Panc1 (cell line): ENCODE results near the gene PRDM12. TPM values are rescaled to one million over a fixed set of nuclear protein-coding genes. Genes with fewer than 3 reads are reported as not detected.

Experiments
- ATAC-seq: fragments of 200-7000 bp; cut with Tn5 transposase; 2 replicates; pipeline ENCODE4 v1.9.1; 2020; ENCODE audit warnings: mild to moderate bottlenecking, moderate library complexity
- BruUV-seq: library from RNA; stranded (reverse); fragments of 400-500 nt; replicated peaks from 2 replicates; lab custom pipeline; 2021; lab: Mats Ljungman, UMichigan
- CTCF ChIA-PET: fragments of 300-600 bp; sonication (Branson Sonifier 250); formaldehyde crosslinking; loops from one replicate; lab custom pipeline; 2022; ENCODE audit warnings: antibody characterized with exemption; lab: Charles Lee
- POLR2A ChIA-PET: fragments of 300-600 bp; sonication (Branson Sonifier 250); formaldehyde crosslinking; loops from one replicate; lab custom pipeline; 2022; ENCODE audit warnings: antibody characterized with exemption; lab: Charles Lee
- DNase-seq: peaks from one replicate; pipeline ENCODE4 v3.0.0-alpha.2; 2010; ENCODE audit warnings: low read depth, low spot score
- H3K27ac ChIP-seq: 2 replicates; pipeline ENCODE4 v1.5.1; 2011; ENCODE audit warnings: mild to moderate bottlenecking, low read length, inconsistent platforms
- H3K27me3 ChIP-seq: fragments of 200-500 bp; sonication (Bioruptor generic); 2 replicates; pipeline ENCODE4 v1.6.0; 2014; ENCODE audit warnings: low read length, inconsistent platforms; ENCODE audit not compliant: control insufficient read depth, insufficient read depth
- H3K36me3 ChIP-seq: fragments of 200-500 bp; sonication (Bioruptor generic); 2 replicates; pipeline ENCODE4 v1.5.1; 2014; ENCODE audit warnings: inconsistent platforms, mild to moderate bottlenecking, low read length, moderate library complexity; ENCODE audit not compliant: control insufficient read depth, insufficient read depth
- H3K4me1 ChIP-seq: 2 replicates; pipeline ENCODE4 v1.5.1; 2011; ENCODE audit warnings: inconsistent platforms, mild to moderate bottlenecking, low read length, moderate library complexity; ENCODE audit not compliant: control insufficient read depth, insufficient read depth
- H3K4me3 ChIP-seq, 2 experiments: 2 replicates each; pipeline ENCODE4 v1.5.1; 2011 to 2012; ENCODE audit warnings: low read depth in 2 of 2, low read length in 2 of 2, mild to moderate bottlenecking in 2 of 2, inconsistent platforms in 1 of 2, moderate library complexity in 1 of 2
- H3K9me3 ChIP-seq: fragments of 200-500 bp; sonication (Bioruptor generic); 2 replicates; pipeline ENCODE4 v1.5.1; 2014; ENCODE audit warnings: low read depth, mild to moderate bottlenecking, inconsistent platforms, low read length, moderate library complexity; ENCODE audit not compliant: control insufficient read depth, insufficient read depth
- POLR2AphosphoS5 ChIP-seq: IDR thresholded peaks from 2 replicates; pipeline ENCODE4 v1.6.1; 2012; ENCODE audit warnings: mild to moderate bottlenecking, low read depth, low read length, moderate library complexity
- SIN3A ChIP-seq: IDR thresholded peaks from 2 replicates; pipeline ENCODE4 v1.6.1; 2012; ENCODE audit warnings: low read depth, mild to moderate bottlenecking, low read length, moderate library complexity, borderline replicate concordance; ENCODE audit not compliant: insufficient read depth
- TCF7L2 ChIP-seq: IDR thresholded peaks from 2 replicates; pipeline ENCODE4 v1.6.1; 2011; ENCODE audit warnings: mild to moderate bottlenecking, low read depth, low read length, inconsistent platforms
- in situ Hi-C: cut with HindIII; loops from 2 replicates; pipeline ENCODE4 v1.10.0; 2016; ENCODE audit warnings: low sequenced_read_pairs, low pct_unique_long_range_greater_than_20kb
- intact Hi-C: fragments of 100-400 bp; cut with micrococcal nuclease; formaldehyde crosslinking; loops from one replicate; pipeline ENCODE4 v1.10.0; 2022; ENCODE audit not compliant: unreplicated experiment
- total RNA-seq: library from RNA; stranded (reverse); gene quantifications from one replicate; pipeline ENCODE4 v1.2.1, GENCODE V29; 2021; ENCODE audit not compliant: unreplicated experiment
- TF ChIP-seq, protein P1 (sequence below), 2 experiments: IDR thresholded peaks; 2 replicates each; pipeline ENCODE4 v1.6.1; 2011 to 2012; ENCODE audit warnings: low read depth in 2 of 2, control low read depth in 1 of 2, low read length in 1 of 2, mild to moderate bottlenecking in 1 of 2, moderate library complexity in 1 of 2; ENCODE audit not compliant: insufficient read depth in 1 of 2
- TF ChIP-seq, protein P2 (sequence below): fragments of 450-650 bp; IDR thresholded peaks from 2 replicates; pipeline ENCODE4 v1.5.1; 2017; ENCODE audit warnings: mild to moderate bottlenecking

Gene PRDM12
- total RNA-seq, 1 experiment from 2014 or later, result 0.08 TPM

DNA sequence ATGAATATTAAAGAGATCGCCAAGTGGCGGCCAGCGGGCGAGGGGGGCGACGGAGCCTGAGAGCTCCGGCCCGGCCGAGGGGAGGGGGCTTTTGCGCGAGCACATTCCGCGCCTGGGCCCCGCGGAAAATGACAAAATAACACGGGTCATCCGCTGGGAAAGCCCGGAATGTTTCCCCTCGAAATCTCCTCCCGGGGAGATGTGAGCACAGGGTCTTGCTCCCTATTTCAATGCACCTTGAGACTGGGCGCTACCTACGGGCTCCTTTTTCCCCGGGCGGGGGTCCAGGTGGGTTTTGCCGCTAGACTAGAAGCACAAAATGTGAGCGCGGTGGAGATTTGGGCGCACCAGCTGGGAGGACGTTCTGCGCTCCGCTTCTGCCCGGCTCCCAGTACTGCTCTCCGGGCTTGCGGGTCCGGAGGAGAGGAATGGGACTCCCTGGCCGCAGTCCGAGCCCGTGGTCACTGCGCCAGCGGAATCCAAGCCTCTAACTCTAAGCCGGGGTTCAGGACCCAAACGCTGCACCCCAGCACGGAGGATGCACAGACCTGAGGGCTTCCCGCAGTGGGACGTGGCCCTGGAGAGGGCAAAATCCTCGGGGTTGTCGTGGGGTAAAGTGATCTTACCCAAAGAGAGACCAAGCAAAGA is 2.8 kb upstream of the PRDM12 start:
- Histone ChIP-seq H3K27me3 (peaks cover 2% of the 10 kb centered on the region; the same call in 1 of the 2 replicates), H3K36me3 (no peaks in the 10 kb centered on the region), H3K4me1 (no peaks in the 10 kb centered on the region), H3K27ac (no peak overlapping the region), H3K9me3 (no peaks in the 10 kb centered on the region), H3K4me3 (no peak overlapping the region)
- DNase-seq (no peak), ATAC-seq (no peak)
- intact Hi-C loops (no loop called here), in situ Hi-C loops (no loop called here)
- POLR2A ChIA-PET, result no interaction called here
- no TSS peak for BruUV-seq
- TF ChIP-seq SIN3A (no peak), TCF7L2 (no peak)
- CTCF ChIA-PET, result interaction anchor here (0.6 kb wide), 1 partner anchor 186 kb away, joined by 12 read pairs; no protein-coding TSS in a partner anchor

DNA sequence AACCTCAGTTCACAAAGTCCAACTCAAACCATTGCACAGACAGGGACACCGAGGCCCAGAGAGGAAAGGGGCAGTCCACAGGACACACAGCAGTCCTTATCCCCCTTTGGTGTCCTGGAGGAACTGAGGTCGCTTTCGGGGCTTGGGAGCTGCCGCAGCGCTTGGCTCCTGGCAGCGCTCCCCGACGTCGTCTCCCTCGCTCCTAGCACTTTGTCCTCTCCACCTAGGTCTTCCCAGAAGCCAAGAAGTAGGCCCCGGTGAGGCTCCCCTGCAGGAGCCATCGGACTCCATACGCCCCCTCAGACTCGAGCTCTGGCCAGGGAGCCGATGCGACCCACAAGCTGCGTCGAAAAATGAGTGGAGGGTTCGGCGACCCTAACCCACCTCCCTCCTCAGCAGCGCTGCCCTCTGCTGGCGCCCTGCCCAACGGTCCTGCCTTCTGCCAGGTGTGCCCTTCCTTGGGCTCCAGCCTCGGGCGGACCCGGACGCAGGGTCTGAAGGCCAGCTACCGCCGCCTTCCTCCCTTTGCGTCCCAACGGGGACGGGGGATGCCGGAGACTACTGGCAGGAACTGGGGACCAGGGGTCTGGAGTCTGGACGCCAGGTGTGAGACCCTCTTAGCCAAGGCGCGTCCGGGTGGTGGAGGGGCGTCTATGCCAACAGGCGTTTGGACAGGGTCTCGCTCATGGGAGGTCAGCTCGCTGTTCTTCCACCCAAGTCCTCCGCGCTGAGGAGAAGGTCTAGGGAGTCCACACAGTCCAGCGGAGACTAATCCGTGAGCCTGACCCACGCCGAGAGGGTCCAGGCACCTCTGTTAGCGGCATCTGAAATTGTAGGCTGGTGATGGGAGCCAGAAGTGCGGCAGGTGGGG is 2.1 kb upstream of the PRDM12 start:
- Histone ChIP-seq H3K27me3 (peaks cover 2% of the 10 kb centered on the region; the same call in 1 of the 2 replicates), H3K4me1 (no peaks in the 10 kb centered on the region), H3K9me3 (no peaks in the 10 kb centered on the region), H3K4me3 (no peak overlapping the region), H3K36me3 (no peaks in the 10 kb centered on the region), H3K27ac (no peak overlapping the region)
- intact Hi-C loops (no loop called here), in situ Hi-C loops (no loop called here)
- TF ChIP-seq POLR2AphosphoS5 (no peak), TCF7L2 (no peak)
- no TSS peak for BruUV-seq
- no peak for DNase-seq
- ChIA-PET POLR2A (no interaction called here), CTCF (interaction anchor here (0.6 kb wide), 1 partner anchor 187 kb away, joined by 12 read pairs; no protein-coding TSS in a partner anchor)
- no peak for ATAC-seq

DNA sequence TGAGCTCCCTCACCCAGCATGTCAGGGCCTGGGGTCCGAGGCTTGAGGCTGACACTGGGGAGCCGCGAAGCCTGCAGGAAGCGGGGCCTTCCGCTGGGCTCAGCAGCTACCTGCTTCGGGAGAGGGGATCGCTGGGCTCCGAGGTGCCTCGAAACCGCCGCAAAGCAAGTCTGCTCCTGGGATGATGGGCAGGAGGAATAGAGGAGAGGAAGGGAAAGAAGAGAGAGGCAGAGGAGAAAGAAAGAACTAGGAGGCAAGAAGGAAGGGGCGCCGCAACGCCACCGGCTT is 1.5 kb upstream of the PRDM12 start:
- no peak for ATAC-seq
- H3K27me3 ChIP-seq, result peaks cover 2% of the 10 kb centered on the region; the same call in 1 of the 2 replicates

More for the DNA sequence above, 1.5 kb upstream of the PRDM12 start:
- Histone ChIP-seq H3K9me3 (no peaks in the 10 kb centered on the region), H3K27ac (no peak overlapping the region), H3K4me3 (no peak overlapping the region), H3K4me1 (no peaks in the 10 kb centered on the region), H3K36me3 (no peaks in the 10 kb centered on the region)
- TF ChIP-seq TCF7L2, result no peak
- TF ChIP-seq, protein P1, sequence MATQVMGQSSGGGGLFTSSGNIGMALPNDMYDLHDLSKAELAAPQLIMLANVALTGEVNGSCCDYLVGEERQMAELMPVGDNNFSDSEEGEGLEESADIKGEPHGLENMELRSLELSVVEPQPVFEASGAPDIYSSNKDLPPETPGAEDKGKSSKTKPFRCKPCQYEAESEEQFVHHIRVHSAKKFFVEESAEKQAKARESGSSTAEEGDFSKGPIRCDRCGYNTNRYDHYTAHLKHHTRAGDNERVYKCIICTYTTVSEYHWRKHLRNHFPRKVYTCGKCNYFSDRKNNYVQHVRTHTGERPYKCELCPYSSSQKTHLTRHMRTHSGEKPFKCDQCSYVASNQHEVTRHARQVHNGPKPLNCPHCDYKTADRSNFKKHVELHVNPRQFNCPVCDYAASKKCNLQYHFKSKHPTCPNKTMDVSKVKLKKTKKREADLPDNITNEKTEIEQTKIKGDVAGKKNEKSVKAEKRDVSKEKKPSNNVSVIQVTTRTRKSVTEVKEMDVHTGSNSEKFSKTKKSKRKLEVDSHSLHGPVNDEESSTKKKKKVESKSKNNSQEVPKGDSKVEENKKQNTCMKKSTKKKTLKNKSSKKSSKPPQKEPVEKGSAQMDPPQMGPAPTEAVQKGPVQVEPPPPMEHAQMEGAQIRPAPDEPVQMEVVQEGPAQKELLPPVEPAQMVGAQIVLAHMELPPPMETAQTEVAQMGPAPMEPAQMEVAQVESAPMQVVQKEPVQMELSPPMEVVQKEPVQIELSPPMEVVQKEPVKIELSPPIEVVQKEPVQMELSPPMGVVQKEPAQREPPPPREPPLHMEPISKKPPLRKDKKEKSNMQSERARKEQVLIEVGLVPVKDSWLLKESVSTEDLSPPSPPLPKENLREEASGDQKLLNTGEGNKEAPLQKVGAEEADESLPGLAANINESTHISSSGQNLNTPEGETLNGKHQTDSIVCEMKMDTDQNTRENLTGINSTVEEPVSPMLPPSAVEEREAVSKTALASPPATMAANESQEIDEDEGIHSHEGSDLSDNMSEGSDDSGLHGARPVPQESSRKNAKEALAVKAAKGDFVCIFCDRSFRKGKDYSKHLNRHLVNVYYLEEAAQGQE (IDR thresholded peaks at IDR 0.05; ENCODE audit: insufficient read depth in 1 of 2, low read depth in 2 of 2, low read length in 1 of 2), result no peak
- TF ChIP-seq, protein P2, sequence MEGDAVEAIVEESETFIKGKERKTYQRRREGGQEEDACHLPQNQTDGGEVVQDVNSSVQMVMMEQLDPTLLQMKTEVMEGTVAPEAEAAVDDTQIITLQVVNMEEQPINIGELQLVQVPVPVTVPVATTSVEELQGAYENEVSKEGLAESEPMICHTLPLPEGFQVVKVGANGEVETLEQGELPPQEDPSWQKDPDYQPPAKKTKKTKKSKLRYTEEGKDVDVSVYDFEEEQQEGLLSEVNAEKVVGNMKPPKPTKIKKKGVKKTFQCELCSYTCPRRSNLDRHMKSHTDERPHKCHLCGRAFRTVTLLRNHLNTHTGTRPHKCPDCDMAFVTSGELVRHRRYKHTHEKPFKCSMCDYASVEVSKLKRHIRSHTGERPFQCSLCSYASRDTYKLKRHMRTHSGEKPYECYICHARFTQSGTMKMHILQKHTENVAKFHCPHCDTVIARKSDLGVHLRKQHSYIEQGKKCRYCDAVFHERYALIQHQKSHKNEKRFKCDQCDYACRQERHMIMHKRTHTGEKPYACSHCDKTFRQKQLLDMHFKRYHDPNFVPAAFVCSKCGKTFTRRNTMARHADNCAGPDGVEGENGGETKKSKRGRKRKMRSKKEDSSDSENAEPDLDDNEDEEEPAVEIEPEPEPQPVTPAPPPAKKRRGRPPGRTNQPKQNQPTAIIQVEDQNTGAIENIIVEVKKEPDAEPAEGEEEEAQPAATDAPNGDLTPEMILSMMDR, result no peak
- intact Hi-C loops (no loop called here), in situ Hi-C loops (no loop called here)
- no TSS peak for BruUV-seq
- DNase-seq, result no peak
- ChIA-PET CTCF (no interaction called here), POLR2A (no interaction called here)
